Measurements from ENCODE around the gene PTGER1.

The PTGER1 gene

GRCh38 chr19:14472202-14472938, 2.8 kb downstream of the PTGER1 start:
- no peak for TF ChIP-seq EZH2 (IDR thresholded peaks at IDR 0.05; ENCODE audit: borderline replicate concordance, low read length)
- TF ChIP-seq, protein P1, sequence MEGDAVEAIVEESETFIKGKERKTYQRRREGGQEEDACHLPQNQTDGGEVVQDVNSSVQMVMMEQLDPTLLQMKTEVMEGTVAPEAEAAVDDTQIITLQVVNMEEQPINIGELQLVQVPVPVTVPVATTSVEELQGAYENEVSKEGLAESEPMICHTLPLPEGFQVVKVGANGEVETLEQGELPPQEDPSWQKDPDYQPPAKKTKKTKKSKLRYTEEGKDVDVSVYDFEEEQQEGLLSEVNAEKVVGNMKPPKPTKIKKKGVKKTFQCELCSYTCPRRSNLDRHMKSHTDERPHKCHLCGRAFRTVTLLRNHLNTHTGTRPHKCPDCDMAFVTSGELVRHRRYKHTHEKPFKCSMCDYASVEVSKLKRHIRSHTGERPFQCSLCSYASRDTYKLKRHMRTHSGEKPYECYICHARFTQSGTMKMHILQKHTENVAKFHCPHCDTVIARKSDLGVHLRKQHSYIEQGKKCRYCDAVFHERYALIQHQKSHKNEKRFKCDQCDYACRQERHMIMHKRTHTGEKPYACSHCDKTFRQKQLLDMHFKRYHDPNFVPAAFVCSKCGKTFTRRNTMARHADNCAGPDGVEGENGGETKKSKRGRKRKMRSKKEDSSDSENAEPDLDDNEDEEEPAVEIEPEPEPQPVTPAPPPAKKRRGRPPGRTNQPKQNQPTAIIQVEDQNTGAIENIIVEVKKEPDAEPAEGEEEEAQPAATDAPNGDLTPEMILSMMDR (IDR thresholded peaks at IDR 0.05; ENCODE audit: low read length), result peak; percentile 85
- Histone ChIP-seq H2AFZ (ENCODE audit: low read length) (no peak overlapping the region), H4K20me1 (ENCODE audit: insufficient read depth, low read length) (no peaks in the 10 kb centered on the region), H3K79me2 (ENCODE audit: insufficient read depth, low read length) (no peaks in the 10 kb centered on the region), H3K36me3 (ENCODE audit: insufficient read depth, low read length) (peaks cover 28% of the 10 kb centered on the region), H3F3A (ENCODE audit: insufficient read depth, low read length) (no peaks in the 10 kb centered on the region), H3K4me3 (ENCODE audit: low read depth, low read length, poor library complexity, severe bottlenecking) (peak overlapping the region; percentile 12), H3K4me2 (ENCODE audit: low read length) (peak overlapping the region; percentile 42), H3K9ac (ENCODE audit: low read length) (no peak overlapping the region; the same call in 1 of the 2 replicates), H3K9me3 (ENCODE audit: low read length) (no peaks in the 10 kb centered on the region), H3K9me2 (ENCODE audit: low read depth, low read length) (no peaks in the 10 kb centered on the region), H3K27me3 (ENCODE audit: insufficient read depth, low read length) (peaks cover 6% of the 10 kb centered on the region; the same call in 1 of the 2 replicates), H3K27ac (ENCODE audit: low read depth, low read length, poor library complexity, severe bottlenecking) (no peak overlapping the region), H3K4me1 (ENCODE audit: insufficient read depth, low read length, severe bottlenecking) (peaks cover 9% of the 10 kb centered on the region)

DNA sequence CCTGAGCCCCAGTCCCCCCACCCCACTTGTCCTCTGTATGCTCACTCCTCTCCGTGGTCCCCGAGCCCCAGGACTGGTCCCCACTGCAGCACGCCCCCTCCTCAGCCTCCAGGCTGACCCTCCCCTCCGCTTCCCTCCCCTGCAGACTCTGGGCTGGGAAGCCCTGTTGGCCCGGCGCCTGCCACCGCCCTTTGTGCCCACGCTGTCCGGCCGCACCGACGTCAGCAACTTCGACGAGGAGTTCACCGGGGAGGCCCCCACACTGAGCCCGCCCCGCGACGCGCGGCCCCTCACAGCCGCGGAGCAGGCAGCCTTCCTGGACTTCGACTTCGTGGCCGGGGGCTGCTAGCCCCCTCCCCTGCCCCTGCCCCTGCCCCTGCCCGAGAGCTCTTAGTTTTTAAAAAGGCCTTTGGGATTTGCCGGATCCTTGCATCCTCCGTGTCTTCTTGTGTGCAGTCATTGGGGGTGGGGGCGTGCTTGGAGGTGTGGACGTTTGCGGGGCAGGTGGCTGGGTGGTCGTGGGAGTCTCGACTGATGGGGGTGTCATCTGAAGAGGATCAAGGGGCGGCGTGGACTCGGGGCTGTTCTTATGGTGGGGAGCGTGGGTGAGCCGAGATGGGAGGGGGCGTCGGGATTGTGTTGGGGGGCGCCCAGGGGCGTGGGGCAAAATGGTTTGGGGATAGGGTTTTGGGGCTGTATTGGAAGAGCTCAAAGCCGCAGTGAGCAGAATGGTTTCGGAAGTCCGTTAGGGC, 3.5 kb downstream of the PTGER1 start:
- no peaks in the 10 kb centered on the region for H4K20me1 ChIP-seq (ENCODE audit: insufficient read depth, low read length)
- peaks cover 9% of the 10 kb centered on the region for H3K4me1 ChIP-seq (ENCODE audit: insufficient read depth, low read length, severe bottlenecking)
- no peak overlapping the region for H3K4me3 ChIP-seq (ENCODE audit: low read depth, low read length, poor library complexity, severe bottlenecking)
- no peak overlapping the region for H2AFZ ChIP-seq (ENCODE audit: low read length)
- no peak overlapping the region for H3K9ac ChIP-seq (ENCODE audit: low read length)
- H3K4me2 ChIP-seq (ENCODE audit: low read length), result peak overlapping the region; percentile 42
- H3K27me3 ChIP-seq (ENCODE audit: insufficient read depth, low read length), result peaks cover 6% of the 10 kb centered on the region; the same call in 1 of the 2 replicates
- no peak overlapping the region for H3K27ac ChIP-seq (ENCODE audit: low read depth, low read length, poor library complexity, severe bottlenecking)
- peaks cover 27% of the 10 kb centered on the region for H3K36me3 ChIP-seq (ENCODE audit: insufficient read depth, low read length)
- TF ChIP-seq, protein P1 (IDR thresholded peaks at IDR 0.05; ENCODE audit: low read length), result no peak
- TF ChIP-seq EZH2 (IDR thresholded peaks at IDR 0.05; ENCODE audit: borderline replicate concordance, low read length), result no peak
- H3K9me2 ChIP-seq (ENCODE audit: low read depth, low read length), result no peaks in the 10 kb centered on the region
- no peaks in the 10 kb centered on the region for H3F3A ChIP-seq (ENCODE audit: insufficient read depth, low read length)
- no peaks in the 10 kb centered on the region for H3K9me3 ChIP-seq (ENCODE audit: low read length)
- H3K79me2 ChIP-seq (ENCODE audit: insufficient read depth, low read length), result no peaks in the 10 kb centered on the region

DNA sequence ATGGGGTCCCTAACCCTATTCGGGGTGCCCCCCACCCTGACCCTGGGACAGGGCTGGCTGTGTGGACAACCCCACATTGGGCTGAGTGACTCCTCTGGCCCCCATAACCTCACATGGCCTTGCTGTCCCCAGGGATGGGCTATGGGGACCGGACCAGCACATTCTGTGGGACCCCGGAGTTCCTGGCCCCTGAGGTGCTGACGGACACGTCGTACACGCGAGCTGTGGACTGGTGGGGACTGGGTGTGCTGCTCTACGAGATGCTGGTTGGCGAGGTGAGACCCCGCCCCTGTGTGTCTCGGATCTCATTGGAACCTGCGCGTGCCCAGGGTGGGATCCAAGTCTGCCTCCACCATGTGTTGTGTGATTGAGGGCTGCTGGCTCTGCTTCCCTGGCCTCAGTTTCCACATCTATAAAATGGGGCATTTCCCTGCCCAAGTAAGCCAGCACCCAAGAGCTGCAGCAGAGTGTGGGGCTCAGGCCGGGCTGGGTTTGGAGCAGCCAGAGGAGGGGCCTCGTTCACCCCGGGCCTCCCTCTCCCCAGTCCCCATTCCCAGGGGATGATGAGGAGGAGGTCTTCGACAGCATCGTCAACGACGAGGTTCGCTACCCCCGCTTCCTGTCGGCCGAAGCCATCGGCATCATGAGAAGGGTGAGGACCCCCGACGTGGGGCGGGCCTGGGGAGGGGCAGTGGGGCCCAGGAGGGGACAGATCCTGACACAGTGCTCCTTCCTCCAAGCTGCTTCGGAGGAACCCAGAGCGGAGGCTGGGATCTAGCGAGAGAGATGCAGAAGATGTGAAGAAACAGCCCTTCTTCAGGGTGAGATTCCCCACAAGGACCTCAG, 4.9 kb downstream of the PTGER1 start:
- Histone ChIP-seq H3K27ac (ENCODE audit: low read depth, low read length, poor library complexity, severe bottlenecking) (no peak overlapping the region), H3K4me1 (ENCODE audit: insufficient read depth, low read length, severe bottlenecking) (peaks cover 9% of the 10 kb centered on the region), H3K9ac (ENCODE audit: low read length) (no peak overlapping the region), H3F3A (ENCODE audit: insufficient read depth, low read length) (no peaks in the 10 kb centered on the region), H3K4me3 (ENCODE audit: low read depth, low read length, poor library complexity, severe bottlenecking) (no peak overlapping the region), H3K36me3 (ENCODE audit: insufficient read depth, low read length) (peaks cover 36% of the 10 kb centered on the region), H3K9me3 (ENCODE audit: low read length) (no peaks in the 10 kb centered on the region), H3K4me2 (ENCODE audit: low read length) (no peak overlapping the region), H3K27me3 (ENCODE audit: insufficient read depth, low read length) (no peaks in the 10 kb centered on the region), H3K9me2 (ENCODE audit: low read depth, low read length) (no peaks in the 10 kb centered on the region), H4K20me1 (ENCODE audit: insufficient read depth, low read length) (no peaks in the 10 kb centered on the region), H3K79me2 (ENCODE audit: insufficient read depth, low read length) (no peaks in the 10 kb centered on the region), H2AFZ (ENCODE audit: low read length) (no peak overlapping the region)
- TF ChIP-seq, protein P1 (IDR thresholded peaks at IDR 0.05; ENCODE audit: low read length), result no peak
- no peak for TF ChIP-seq EZH2 (IDR thresholded peaks at IDR 0.05; ENCODE audit: borderline replicate concordance, low read length)
